NCI-H2081 (cell line): ENCODE results near the gene UNC5C.
A peak's percentile ranks its signal among the peaks of the same experiment; 100 is the strongest.
"Not testable (repeated sequence)": the region's sequence is repeated elsewhere in the genome, so short reads cannot be mapped to it uniquely, and the experiment has no call there.

Experiments
- DNase-seq, 2 experiments: peaks; one replicate each; lab custom pipeline; 2025; lab: John Stamatoyannopoulos, UW

UNC5C gene

GRCh38 chr4:95181996-95182306, 366.8 kb downstream of the UNC5C start:
- no peak for DNase-seq

GRCh38 chr4:95181243-95181995, 367.4 kb downstream of the UNC5C start:
- DNase-seq = no peak

GRCh38 chr4:95180531-95181242, 368.1 kb downstream of the UNC5C start:
- DNase-seq = no peak

- DNase-seq = no peak
These were observed 369.8 kb downstream of the UNC5C start for GRCh38 chr4:95178938-95179337.

- DNase-seq = not testable (repeated sequence)
These were observed 377.4 kb downstream of the UNC5C start for GRCh38 chr4:95171377-95171776.

- no peak for DNase-seq
These were observed 378.6 kb downstream of the UNC5C start for GRCh38 chr4:95170176-95170575.

GRCh38 chr4:95167805-95168204, 381.0 kb downstream of the UNC5C start:
- peak in 1 of 2 experiments; percentile 0 for DNase-seq

GRCh38 chr4:95165926-95166524, 382.7 kb downstream of the UNC5C start:
- peak; percentile 57 to 66 for DNase-seq

- DNase-seq = no peak
These were observed 385.9 kb downstream of the UNC5C start for GRCh38 chr4:95162867-95163266.

- no peak for DNase-seq
These were observed 386.8 kb downstream of the UNC5C start for GRCh38 chr4:95161781-95162469.

- no peak for DNase-seq
These were observed 389.4 kb downstream of the UNC5C start for GRCh38 chr4:95159384-95159783.

- no peak for DNase-seq
These were observed 390.1 kb downstream of the UNC5C start for GRCh38 chr4:95158626-95159025.

- DNase-seq = no peak
These were observed 390.7 kb downstream of the UNC5C start for GRCh38 chr4:95158045-95158444.

- no peak for DNase-seq
These were observed 391.2 kb downstream of the UNC5C start for GRCh38 chr4:95157596-95157995.

GRCh38 chr4:95156452-95156765, 392.4 kb downstream of the UNC5C start:
- DNase-seq = no peak

GRCh38 chr4:95155759-95156451, 392.9 kb downstream of the UNC5C start:
- DNase-seq = no peak

GRCh38 chr4:95153182-95153581, 395.6 kb downstream of the UNC5C start:
- DNase-seq = no peak

GRCh38 chr4:95151255-95151654, 397.5 kb downstream of the UNC5C start:
- DNase-seq = no peak

GRCh38 chr4:95142932-95143331, 405.8 kb downstream of the UNC5C start:
- DNase-seq = no peak

- no peak for DNase-seq
These were observed 407.4 kb downstream of the UNC5C start for GRCh38 chr4:95141361-95141760.

- not testable (repeated sequence) for DNase-seq
These were observed 409.3 kb downstream of the UNC5C start for GRCh38 chr4:95139424-95139823.

- not testable (repeated sequence) for DNase-seq
These were observed 414.8 kb downstream of the UNC5C start for GRCh38 chr4:95134016-95134415.
